Measurements from ENCODE around the gene GPC5.
"Not testable (repeated sequence)": the region's sequence is repeated elsewhere in the genome, so short reads cannot be mapped to it uniquely, and the experiment has no call there.

The GPC5 gene

GRCh38 chr13:91398413-91399188, at the start of gene GPC5:
Gene GPC5 (plus strand): TSS chr13:91398621.
- peak; percentile 33 for DNase-seq (ENCODE audit: low spot score)

- peak; percentile 90 for DNase-seq (ENCODE audit: low spot score)
These were observed 49.5 kb upstream of the GPC5 start for GRCh38 chr13:91348906-91349435.

GRCh38 chr13:91349992-91350911, 48.2 kb upstream of the GPC5 start:
- DNase-seq (ENCODE audit: low spot score): no peak

- no peak for DNase-seq (ENCODE audit: low spot score)
These were observed 47.3 kb upstream of the GPC5 start for GRCh38 chr13:91351123-91351522.

GRCh38 chr13:91351980-91352379, 46.4 kb upstream of the GPC5 start:
- DNase-seq (ENCODE audit: low spot score): no peak

- DNase-seq (ENCODE audit: low spot score): not testable (repeated sequence)
These were observed 45.5 kb upstream of the GPC5 start for GRCh38 chr13:91352891-91353290.

- DNase-seq (ENCODE audit: low spot score): no peak
These were observed 44.9 kb upstream of the GPC5 start for GRCh38 chr13:91353494-91353893.

GRCh38 chr13:91355099-91355825, 43.2 kb upstream of the GPC5 start:
- no peak for DNase-seq (ENCODE audit: low spot score)

- DNase-seq (ENCODE audit: low spot score): no peak
These were observed 42.4 kb upstream of the GPC5 start for GRCh38 chr13:91355826-91356710.

- no peak for DNase-seq (ENCODE audit: low spot score)
These were observed 41.4 kb upstream of the GPC5 start for GRCh38 chr13:91356919-91357612.

- no peak for DNase-seq (ENCODE audit: low spot score)
These were observed 40.6 kb upstream of the GPC5 start for GRCh38 chr13:91357613-91358386.

GRCh38 chr13:91358387-91358782, 40.0 kb upstream of the GPC5 start:
- DNase-seq (ENCODE audit: low spot score): no peak

GRCh38 chr13:91359111-91359510, 39.3 kb upstream of the GPC5 start:
- no peak for DNase-seq (ENCODE audit: low spot score)

- no peak for DNase-seq (ENCODE audit: low spot score)
These were observed 38.8 kb upstream of the GPC5 start for GRCh38 chr13:91359631-91360030.

GRCh38 chr13:91360246-91360751, 38.1 kb upstream of the GPC5 start:
- no peak for DNase-seq (ENCODE audit: low spot score)

GRCh38 chr13:91361755-91362271, 36.6 kb upstream of the GPC5 start:
- DNase-seq (ENCODE audit: low spot score): no peak

GRCh38 chr13:91362908-91363307, 35.5 kb upstream of the GPC5 start:
- no peak for DNase-seq (ENCODE audit: low spot score)

- DNase-seq (ENCODE audit: low spot score): no peak
These were observed 30.3 kb upstream of the GPC5 start for GRCh38 chr13:91368101-91368500.

All from LoVo (cell line).